ENCODE data around the gene HIBCH. TPM values are rescaled to one million over a fixed set of nuclear protein-coding genes. Genes with fewer than 3 reads are reported as not detected.

Gene HIBCH
- total and polyA plus RNA-seq, 2 of the 4 experiments (the other 2 are of a cell fraction): 8.8 to 11.9 TPM

DNA sequence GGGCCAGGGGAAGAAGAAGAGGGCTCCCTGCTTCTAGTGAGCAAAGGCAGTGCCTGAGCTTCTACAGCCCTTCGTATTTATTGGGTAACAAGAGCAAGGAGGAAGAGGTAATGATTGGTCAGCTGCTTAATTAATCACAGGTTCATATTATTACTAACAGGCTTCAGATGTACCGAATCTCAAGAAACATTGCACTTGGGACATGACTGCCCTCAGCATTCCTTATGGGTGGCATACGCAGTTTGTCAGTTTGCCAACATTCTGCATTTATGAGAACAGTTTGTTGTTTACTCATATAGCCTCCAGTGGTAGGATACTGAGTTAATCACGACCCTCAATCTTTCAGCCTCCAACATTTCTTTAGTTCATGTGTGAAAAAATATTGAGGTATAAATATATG, 84.5 kb downstream of the HIBCH start:
- H2BK15ac ChIP-seq (ENCODE audit: low read depth, low read length): no peak overlapping the region
- no peak overlapping the region for H3K23ac ChIP-seq (ENCODE audit: low read depth, low read length)
- H4K5ac ChIP-seq (ENCODE audit: low read depth, low read length): no peak overlapping the region
- no peaks in the 10 kb centered on the region for H3K9me3 ChIP-seq (ENCODE audit: control insufficient read depth, insufficient read depth, low read length)
- H3K4ac ChIP-seq (ENCODE audit: low read depth, low read length): no peak overlapping the region
- H3K4me2 ChIP-seq (ENCODE audit: low read depth, low read length): no peak overlapping the region
- no peak overlapping the region for H2BK5ac ChIP-seq (ENCODE audit: low read depth, low read length, poor library complexity, severe bottlenecking)
- ChIA-PET POLR2A (ENCODE audit: unreplicated experiment) (no interaction called here), CTCF (no interaction called here)
- no peaks in the 10 kb centered on the region for H3K9me1 ChIP-seq (ENCODE audit: insufficient read depth, low read length)
- no peaks in the 10 kb centered on the region for H3K79me1 ChIP-seq (ENCODE audit: low read depth in 1 of 2, low read length in 2 of 2)
- H3K14ac ChIP-seq (replicated peaks; ENCODE audit: low read depth, low read length): no peak overlapping the region
- H3K27ac ChIP-seq (ENCODE audit: insufficient read depth, low read length): no peak overlapping the region
- H3K4me1 ChIP-seq (ENCODE audit: control insufficient read depth, insufficient read depth, low read length): no peaks in the 10 kb centered on the region
- no peak overlapping the region for H2BK20ac ChIP-seq (ENCODE audit: low read depth, low read length)
- H3K18ac ChIP-seq (ENCODE audit: low read depth, low read length): no peak overlapping the region
- WGBS, 2 experiments (ENCODE audit: extremely low coverage in 2 of 2, insufficient read length in 1 of 2): no CpG with 5 or more reads among the region's 4 CpGs
- no peak overlapping the region for H2AK9ac ChIP-seq (replicated peaks; ENCODE audit: low read depth, low read length, poor library complexity)
- H3K4me3 ChIP-seq (ENCODE audit: insufficient read depth, low read depth, low read length): no peak overlapping the region
- no peak overlapping the region for H2AK5ac ChIP-seq (ENCODE audit: low read depth, low read length)
- H3K9ac ChIP-seq (ENCODE audit: low read depth, low read length): no peak overlapping the region
- dilution Hi-C loops (cut with HindIII; ENCODE audit: low sequenced_read_pairs, unreplicated experiment): no loop called here
- no peak overlapping the region for H3K56ac ChIP-seq (ENCODE audit: extremely low read depth, insufficient read depth, low read length)
- no peak overlapping the region for H4K91ac ChIP-seq (ENCODE audit: insufficient read depth, low read depth, low read length)
- intact Hi-C loops (cut with micrococcal nuclease): no loop called here
- no peaks in the 10 kb centered on the region for H4K20me1 ChIP-seq (ENCODE audit: insufficient read depth, low read length)
- H3K36me3 ChIP-seq (ENCODE audit: control insufficient read depth, insufficient read depth, low read length): no peaks in the 10 kb centered on the region
- H2BK120ac ChIP-seq (ENCODE audit: low read depth, low read length): no peak overlapping the region
- TF ChIP-seq ELK1 (IDR thresholded peaks at IDR 0.05; ENCODE audit: borderline replicate concordance, low read depth, low read length) (no peak), RFX5 (IDR thresholded peaks at IDR 0.05; ENCODE audit: low read depth, low read length) (no peak), NFE2L2 (IDR thresholded peaks at IDR 0.05; ENCODE audit: low read depth, low read length) (no peak), FOS (IDR thresholded peaks at IDR 0.05; ENCODE audit: low read depth, low read length) (no peak), BHLHE40 (IDR thresholded peaks at IDR 0.05; ENCODE audit: low read depth, low read length) (no peak), RAD21 (IDR thresholded peaks at IDR 0.05; ENCODE audit: low read length) (no peak), SMC3 (IDR thresholded peaks at IDR 0.05; ENCODE audit: low read depth, low read length) (no peak), CEBPB (IDR thresholded peaks at IDR 0.05; ENCODE audit: low read depth, low read length) (no peak), MXI1 (IDR thresholded peaks at IDR 0.05; ENCODE audit: borderline replicate concordance, low read depth, low read length) (no peak), MAZ (IDR thresholded peaks at IDR 0.05; ENCODE audit: borderline replicate concordance, low read depth, low read length) (no peak), CHD1 (IDR thresholded peaks at IDR 0.05; ENCODE audit: low read depth, low read length) (no peak)
- TF ChIP-seq, protein P1, sequence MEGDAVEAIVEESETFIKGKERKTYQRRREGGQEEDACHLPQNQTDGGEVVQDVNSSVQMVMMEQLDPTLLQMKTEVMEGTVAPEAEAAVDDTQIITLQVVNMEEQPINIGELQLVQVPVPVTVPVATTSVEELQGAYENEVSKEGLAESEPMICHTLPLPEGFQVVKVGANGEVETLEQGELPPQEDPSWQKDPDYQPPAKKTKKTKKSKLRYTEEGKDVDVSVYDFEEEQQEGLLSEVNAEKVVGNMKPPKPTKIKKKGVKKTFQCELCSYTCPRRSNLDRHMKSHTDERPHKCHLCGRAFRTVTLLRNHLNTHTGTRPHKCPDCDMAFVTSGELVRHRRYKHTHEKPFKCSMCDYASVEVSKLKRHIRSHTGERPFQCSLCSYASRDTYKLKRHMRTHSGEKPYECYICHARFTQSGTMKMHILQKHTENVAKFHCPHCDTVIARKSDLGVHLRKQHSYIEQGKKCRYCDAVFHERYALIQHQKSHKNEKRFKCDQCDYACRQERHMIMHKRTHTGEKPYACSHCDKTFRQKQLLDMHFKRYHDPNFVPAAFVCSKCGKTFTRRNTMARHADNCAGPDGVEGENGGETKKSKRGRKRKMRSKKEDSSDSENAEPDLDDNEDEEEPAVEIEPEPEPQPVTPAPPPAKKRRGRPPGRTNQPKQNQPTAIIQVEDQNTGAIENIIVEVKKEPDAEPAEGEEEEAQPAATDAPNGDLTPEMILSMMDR (conservative IDR thresholded peaks at IDR 0.05; ENCODE audit: low read depth, low read length): no peak
- in situ Hi-C loops (cut with MboI; ENCODE audit: low sequenced_read_pairs): no loop called here
- ATAC-seq (ENCODE audit: low read depth): no peak
- H4K8ac ChIP-seq (ENCODE audit: low read depth in 2 of 2, low read length in 2 of 2): no peak overlapping the region
- DNase-seq: no peak
- H2AFZ ChIP-seq (replicated peaks; ENCODE audit: low read length, poor library complexity): no peak overlapping the region
- no TSS peak for BruUV-seq (replicated peaks)
- no peaks in the 10 kb centered on the region for H3K27me3 ChIP-seq (ENCODE audit: control insufficient read depth, insufficient read depth, low read length)
